Heart left ventricle (tissue), 16 donors: ENCODE measurements around the gene SULF2. TPM values are rescaled to one million over a fixed set of nuclear protein-coding genes. Genes with fewer than 3 reads are reported as not detected.
A peak's percentile ranks its signal among the peaks of the same experiment; 100 is the strongest.

ENCODE experiments used
- ATAC-seq, 4 donors: fragments of 200-7000 bp; cut with Tn5 transposase; one replicate each; pipeline ENCODE4 v1.9.1; 2020 to 2022; ENCODE audit warnings: moderate library complexity in 4 of 4, mild to moderate bottlenecking in 3 of 4, moderate number of reproducible peaks in 1 of 4
- DNase-seq, 5 donors: peaks; one replicate each; pipeline ENCODE4 v3.0.0-alpha.2; 2020
- H3K27ac ChIP-seq, 12 donors: fragments of 200-600 bp; sonication (generic) in 4 of 12; one replicate each; pipeline versions ENCODE4 v1.5.0 to v1.8.0; 2016 to 2022; ENCODE audit warnings: mild to moderate bottlenecking in 2 of 12
- H3K27me3 ChIP-seq, 9 donors: fragments of 200-600 bp; sonication (generic) in 2 of 9; one replicate each; pipeline versions ENCODE4 v1.5.1 to v1.8.0; 2016 to 2022; ENCODE audit warnings: mild to moderate bottlenecking in 3 of 9
- H3K36me3 ChIP-seq, 9 donors: fragments of 200-600 bp; sonication (generic) in 2 of 9; one replicate each; pipeline versions ENCODE4 v1.5.0 to v1.8.0; 2018 to 2022; ENCODE audit warnings: mild to moderate bottlenecking in 2 of 9
- H3K4me1 ChIP-seq, 12 donors: fragments of 200-600 bp; sonication (generic) in 4 of 12; one replicate each; pipeline versions ENCODE4 v1.5.0 to v1.8.0; 2016 to 2022; ENCODE audit warnings: mild to moderate bottlenecking in 3 of 12
- H3K4me3 ChIP-seq, 12 donors: fragments of 200-600 bp; sonication (generic) in 4 of 12; one replicate each; pipeline versions ENCODE4 v1.5.0 to v1.8.0; 2017 to 2022; ENCODE audit warnings: mild to moderate bottlenecking in 9 of 12, moderate library complexity in 4 of 12
- H3K9me3 ChIP-seq, 12 donors: fragments of 200-600 bp; sonication (generic) in 4 of 12; one replicate each; pipeline versions ENCODE4 v1.5.0 to v1.8.0; 2016 to 2022; ENCODE audit warnings: mild to moderate bottlenecking in 1 of 12
- CTCF ChIP-seq, 12 donors: fragments of 200-600 bp; sonication (generic) in 4 of 12; IDR thresholded peaks; one replicate each; pipeline versions ENCODE4 v1.5.0 to v1.8.0; 2018 to 2022; ENCODE audit warnings: antibody characterized with exemption in 12 of 12, mild to moderate bottlenecking in 5 of 12
- POLR2A ChIP-seq, 2 donors: fragments of 450-650 bp; IDR thresholded peaks; one replicate each; pipeline ENCODE4 v1.6.1; 2017; ENCODE audit warnings: antibody characterized with exemption in 2 of 2, mild to moderate bottlenecking in 2 of 2, moderate library complexity in 2 of 2
- WGBS, 4 donors: extraction: QIAGEN DNeasy Blood & Tissue Kit in 2 of 4; methylation state at CpG; one replicate each; pipeline versions ENCODE4 v1.1.5 to v1.1.7; 2013 to 2018; 5-methylcytosine and 5-hydroxymethylcytosine counted together
- intact Hi-C, 10 donors: fragments of 100-400 bp; cut with DNase I; formaldehyde crosslinking; loops; one replicate each; pipeline versions ENCODE4 v1.11.1 to v1.14.2; 2022
- polyA plus RNA-seq, 2 donors: library from polyadenylated mRNA; stranded (reverse); fragments of 200-250 nt; gene quantifications; one replicate each; pipeline ENCODE4 v1.2.3, GENCODE V29; 2013
- total RNA-seq, 9 donors: library from RNA; depleted of rRNA in 2 of 9; stranded (reverse); fragments of >200 nt in 2 of 9; fragmentation: NEBNext Ultra II Directional in 3 of 9; extraction: Animal tissue kit (Norgen Biotek cat#: 25700) in 3 of 9; gene quantifications; one replicate each; pipeline versions ENCODE4 v1.1.0 to v1.2.4, GENCODE V29; 2016 to 2023
- donor health status: ischemic (EF 13 %, LVEDD 7.1; RV severe dilation, severe dysfunction).
- donor health status: healthy with polysubstance abuse.
- donor health status: DM: no; HTN: yes; CAD: no.
- donor health status: DM: no; HTN: no; CAD: no.
- donor health status: ischemic (EF 25% LVEDD 6.9; RV normal size, moderate dysfunction).
- donor health status: ischemic (EF 25% LVEDD 5.7; RV mildly dilated, moderate dysfunction).
- donor health status: healthy.
- donor health status: DM: yes; HTN: yes; CAD: no.
- donor health status: ischemic (EF 35%, LVEDD 5.7; RV mildly dilated, moderate dysfunction).
- donor health status: nonischemic (EF 11% LVEDD 7.7; RV severe dilation, severe dysfunction).
- donor health status: DM: yes; HTN: yes; CAD: no.
- donor health status: PGD.
- donor health status: ischemic (EF 29% LVEDD 5.4; RV normal size, mild dysfunction).
- donor health status: nonischemic (EF 23%, LVEDD 6.1; RV moderate dilation, normal function).

SULF2 gene
- total and polyA plus RNA-seq, 11 donors, result 16.7 to 51.5 (median 28.5) TPM

GRCh38 chr20:47700327-47700726, 85.0 kb downstream of the SULF2 start:
- TF ChIP-seq POLR2A (IDR thresholded peaks at IDR 0.05) (no peak), CTCF (IDR thresholded peaks at IDR 0.05) (no peak)
- no peak overlapping the region for H3K4me3 ChIP-seq
- no peak overlapping the region for H3K27ac ChIP-seq
- H3K27me3 ChIP-seq, result no peaks in the 10 kb centered on the region
- no peak for DNase-seq
- peaks cover 0 to 24% (median 0%) of the 10 kb centered on the region in 9 donors for H3K36me3 ChIP-seq
- intact Hi-C loops, result no loop called here
- 73 to 85% (median 77%) methylated on average over 7 of the region's 7 CpGs for WGBS, 4 donors
- H3K9me3 ChIP-seq, result no peaks in the 10 kb centered on the region
- H3K4me1 ChIP-seq, result peaks cover 0 to 12% (median 7%) of the 10 kb centered on the region in 12 donors
- no peak for ATAC-seq

- ATAC-seq, result no peak
- WGBS, 4 donors, result 79 to 89% (median 83%) methylated on average over 1 of the region's 1 CpG
- intact Hi-C loops, result no loop called here
Measured at GRCh38 chr20:47699818-47700217, 85.5 kb downstream of the SULF2 start.

GRCh38 chr20:47698142-47698541, 87.1 kb downstream of the SULF2 start:
- H3K27me3 ChIP-seq, result no peaks in the 10 kb centered on the region
- peaks cover 0 to 2% (median 0%) of the 10 kb centered on the region in 12 donors for H3K4me1 ChIP-seq
- TF ChIP-seq POLR2A (IDR thresholded peaks at IDR 0.05) (no peak), CTCF (IDR thresholded peaks at IDR 0.05) (no peak)
- no peak for ATAC-seq
- DNase-seq, result peak in 1 of 5 donors; percentile 3
- H3K9me3 ChIP-seq, result peaks cover 0 to 11% (median 1%) of the 10 kb centered on the region in 12 donors
- intact Hi-C loops, result no loop called here
- no peak overlapping the region for H3K27ac ChIP-seq
- 86 to 91% (median 88%) methylated on average over 5 to 6 of the region's 6 CpGs for WGBS, 4 donors
- H3K4me3 ChIP-seq, result no peak overlapping the region
- peaks cover 0 to 31% (median 0%) of the 10 kb centered on the region in 9 donors for H3K36me3 ChIP-seq

More at GRCh38 chr20:47699818-47700217, 85.5 kb downstream of the SULF2 start:
- Histone ChIP-seq H3K36me3 (peaks cover 0 to 24% (median 0%) of the 10 kb centered on the region in 9 donors), H3K9me3 (no peaks in the 10 kb centered on the region), H3K27ac (no peak overlapping the region), H3K27me3 (no peaks in the 10 kb centered on the region), H3K4me3 (no peak overlapping the region), H3K4me1 (peaks cover 0 to 8% (median 4%) of the 10 kb centered on the region in 12 donors)
- TF ChIP-seq CTCF (IDR thresholded peaks at IDR 0.05) (no peak), POLR2A (IDR thresholded peaks at IDR 0.05) (no peak)
- peak in 1 of 5 donors; percentile 2 for DNase-seq

DNA sequence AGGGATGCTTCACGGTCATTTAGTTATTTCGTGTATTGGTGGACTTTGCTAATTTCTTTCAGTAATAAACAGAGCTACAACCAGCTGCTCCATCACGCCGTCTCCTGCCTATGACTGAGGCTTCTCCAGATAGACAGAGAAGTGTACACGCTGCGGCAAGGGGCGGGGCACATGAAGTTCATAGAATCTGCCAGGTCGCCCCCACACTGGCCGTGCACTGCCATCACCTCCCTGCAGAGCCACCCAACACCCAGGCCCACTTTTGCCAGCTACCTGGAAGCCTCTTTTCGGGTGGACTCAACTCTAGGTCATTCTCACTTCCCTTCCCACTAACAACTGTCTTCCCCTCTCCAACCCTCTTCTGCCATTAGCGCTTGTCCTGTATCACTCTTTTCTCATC, 88.4 kb downstream of the SULF2 start:
- Histone ChIP-seq H3K9me3 (peaks cover 0 to 24% (median 13%) of the 10 kb centered on the region in 12 donors), H3K27ac (no peak overlapping the region), H3K4me1 (peaks cover 0 to 2% (median 0%) of the 10 kb centered on the region in 12 donors), H3K27me3 (no peaks in the 10 kb centered on the region), H3K36me3 (peaks cover 0 to 39% (median 0%) of the 10 kb centered on the region in 9 donors), H3K4me3 (no peak overlapping the region)
- DNase-seq (peak in 1 of 5 donors; percentile 28), ATAC-seq (no peak)
- intact Hi-C loops, result no loop called here
- WGBS, 4 donors, result 94 to 98% (median 97%) methylated on average over 11 of the region's 11 CpGs
- TF ChIP-seq POLR2A (IDR thresholded peaks at IDR 0.05) (no peak), CTCF (IDR thresholded peaks at IDR 0.05) (no peak)
